C4-2B (cell line): ENCODE results near the gene FEZ2.

Experiments
- H3K27ac ChIP-seq: fragments of 450-650 bp; 2 replicates; pipeline ENCODE4 v1.5.1; 2017
- CTCF ChIP-seq: fragments of 450-650 bp; conservative IDR thresholded peaks from 2 replicates; pipeline ENCODE4 v1.5.1; 2017; ENCODE audit warnings: mild to moderate bottlenecking
- ZFX ChIP-seq: fragments of 450-650 bp; IDR thresholded peaks from 2 replicates; pipeline ENCODE4 v1.6.1; 2017

The FEZ2 gene

GRCh38 chr2:36568516-36569246 is 29.3 kb downstream of the FEZ2 start:
- H3K27ac ChIP-seq: no peak overlapping the region
- TF ChIP-seq ZFX (no peak), CTCF (no peak)

GRCh38 chr2:36567711-36568408 is 30.1 kb downstream of the FEZ2 start:
- no peak overlapping the region for H3K27ac ChIP-seq
- no peak for TF ChIP-seq ZFX
- no peak for TF ChIP-seq CTCF

- no peak for TF ChIP-seq ZFX
- no peak for TF ChIP-seq CTCF
- no peak overlapping the region for H3K27ac ChIP-seq
Measured at GRCh38 chr2:36566887-36567286, 31.1 kb downstream of the FEZ2 start.

GRCh38 chr2:36565712-36566111 is 32.3 kb downstream of the FEZ2 start:
- no peak for TF ChIP-seq ZFX
- TF ChIP-seq CTCF: no peak

GRCh38 chr2:36564377-36564930 is 33.5 kb downstream of the FEZ2 start:
- no peak overlapping the region for H3K27ac ChIP-seq
- no peak for TF ChIP-seq ZFX
- no peak for TF ChIP-seq CTCF

More at GRCh38 chr2:36565712-36566111, 32.3 kb downstream of the FEZ2 start:
- no peak overlapping the region for H3K27ac ChIP-seq

- no peak overlapping the region for H3K27ac ChIP-seq
- TF ChIP-seq ZFX (no peak), CTCF (no peak)
Measured at GRCh38 chr2:36562973-36563532, 34.9 kb downstream of the FEZ2 start.

GRCh38 chr2:36562240-36562639 is 35.7 kb downstream of the FEZ2 start:
- no peak for TF ChIP-seq CTCF
- no peak for TF ChIP-seq ZFX
- no peak overlapping the region for H3K27ac ChIP-seq
